ENCODE results near the gene CXCL8. TPM values are rescaled to one million over a fixed set of nuclear protein-coding genes. Genes with fewer than 3 reads are reported as not detected.

The CXCL8 gene
- total and polyA plus RNA-seq, 2 of the 8 experiments (the other 6 are each of a cell fraction or from before 2014, with no cell fraction given) = not detected

DNA sequence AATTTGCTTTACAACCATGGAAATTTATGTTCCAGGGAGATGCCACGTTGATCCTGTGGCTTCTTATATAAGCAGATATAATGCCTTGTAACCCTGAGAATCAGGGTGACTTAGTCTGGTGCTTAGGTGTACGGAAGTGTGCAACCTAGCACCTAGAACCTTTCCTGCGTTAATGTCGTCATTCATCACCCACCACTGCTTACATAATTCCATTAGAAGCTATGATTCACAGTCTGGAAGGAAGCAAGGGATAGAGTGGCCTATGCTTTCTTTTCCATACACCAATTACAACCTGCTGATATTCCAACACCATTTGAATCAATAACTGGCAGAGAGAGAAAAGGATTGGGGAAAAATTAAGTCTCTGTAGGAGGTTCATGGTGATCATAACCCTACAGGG, 17.3 kb upstream of the CXCL8 start:
- no peaks in the 10 kb centered on the region for H3K79me2 ChIP-seq (ENCODE audit: control insufficient read depth in 1 of 2, insufficient read depth in 2 of 2, low read length in 2 of 2)
- DNase-seq (ENCODE audit: low read depth in 1 of 2, low spot score in 2 of 2) = no peak
- no peak overlapping the region for H2AK5ac ChIP-seq (ENCODE audit: low read depth, low read length)
- H3K4me3 ChIP-seq (ENCODE audit: extremely low read depth in 1 of 4, insufficient read depth in 2 of 4, low read depth in 3 of 4, low read length in 4 of 4) = no peak overlapping the region
- no peaks in the 10 kb centered on the region for H4K20me1 ChIP-seq (replicated peaks in 1 of 2; ENCODE audit: control insufficient read depth in 1 of 2, insufficient read depth in 2 of 2, low read length in 2 of 2)
- CTCF ChIA-PET (ENCODE audit: partially characterized antibody) = no interaction called here
- H2BK5ac ChIP-seq (ENCODE audit: low read depth, low read length) = no peak overlapping the region; the same call in 1 of the 2 replicates
- no peak overlapping the region for H2BK120ac ChIP-seq (replicated peaks; ENCODE audit: low read depth, low read length)
- no peak overlapping the region for H3K18ac ChIP-seq (ENCODE audit: extremely low read depth, low read length)
- no peak for FAIRE-seq
- no peak overlapping the region for H3K27ac ChIP-seq (ENCODE audit: low read depth, low read length)
- H3K9me3 ChIP-seq (ENCODE audit: insufficient read depth in 2 of 2, low read depth in 1 of 2, low read length in 1 of 2) = no peaks in the 10 kb centered on the region
- peaks cover 0 to 2% (median 0%) of the 10 kb centered on the region in 4 experiments; a peak in 1 of 7 replicates for H3K4me1 ChIP-seq (replicated peaks in 1 of 4; ENCODE audit: control insufficient read depth in 3 of 4, insufficient read depth in 4 of 4, low read length in 3 of 4)
- 90% methylated on average over 4 of the region's 4 CpGs; no CpG with 5 or more reads in 1 of the 2 experiments for WGBS, 2 experiments (ENCODE audit: extremely low coverage in 1 of 2, insufficient coverage in 1 of 2, insufficient read length in 1 of 2, insufficient replicate concordance in 2 of 2, low coverage in 1 of 2, low lambda C conversion rate in 2 of 2, missing lambda C conversion rate in 1 of 2)
- no peak overlapping the region for H3K14ac ChIP-seq (ENCODE audit: insufficient read length)
- no peak overlapping the region for H2BK20ac ChIP-seq (ENCODE audit: low read length)
- H3K56ac ChIP-seq (replicated peaks; ENCODE audit: insufficient read length, low read depth, low read length) = no peak overlapping the region
- H2BK15ac ChIP-seq (ENCODE audit: low read length) = no peak overlapping the region
- H2AFZ ChIP-seq (ENCODE audit: low read length) = no peak overlapping the region
- H2BK12ac ChIP-seq (ENCODE audit: low read depth, low read length) = no peak overlapping the region
- H3K4ac ChIP-seq (replicated peaks; ENCODE audit: insufficient read length, low read depth, low read length) = no peak overlapping the region
- POLR2A ChIA-PET (ENCODE audit: partially characterized antibody) = no interaction called here
- H4K5ac ChIP-seq (ENCODE audit: insufficient read length, low read depth, low read length) = no peak overlapping the region
- no peaks in the 10 kb centered on the region for H3K27me3 ChIP-seq (replicated peaks in 1 of 4; ENCODE audit: control insufficient read depth in 3 of 4, extremely low read depth in 1 of 4, insufficient read depth in 3 of 4, low read length in 3 of 4)
- H3K23ac ChIP-seq (ENCODE audit: insufficient read length) = no peak overlapping the region
- H3K23me2 ChIP-seq (ENCODE audit: low read depth, low read length) = no peaks in the 10 kb centered on the region; the same call in none of the 2 replicates
- no peaks in the 10 kb centered on the region for H3K36me3 ChIP-seq (ENCODE audit: control insufficient read depth in 2 of 4, insufficient read depth in 4 of 4, low read length in 3 of 4)
- H3K9ac ChIP-seq (replicated peaks in 1 of 4; ENCODE audit: extremely low read depth in 1 of 4, low read depth in 3 of 4, low read length in 3 of 4) = no peak overlapping the region
- H4K8ac ChIP-seq (ENCODE audit: extremely low read depth, insufficient read depth, low read length) = no peak overlapping the region
- no peak overlapping the region for H3K4me2 ChIP-seq (ENCODE audit: insufficient read depth in 1 of 2, low read depth in 2 of 2, low read length in 2 of 2)
- no peak overlapping the region for H4K91ac ChIP-seq (replicated peaks; ENCODE audit: insufficient read length, low read length)
- H3K79me1 ChIP-seq (ENCODE audit: low read depth, low read length) = no peaks in the 10 kb centered on the region
- no peak for TF ChIP-seq SRF (IDR thresholded peaks at IDR 0.05; ENCODE audit: low read depth, low read length)
- no peak for TF ChIP-seq SP2 (IDR thresholded peaks at IDR 0.05; ENCODE audit: low read length)
- no peak for TF ChIP-seq CHD1 (IDR thresholded peaks at IDR 0.05; ENCODE audit: low read depth, low read length)
- no peak for TF ChIP-seq BCL11A (IDR thresholded peaks at IDR 0.05; ENCODE audit: low read depth in 2 of 2, low read length in 2 of 2)
- no peak for TF ChIP-seq RAD21 (IDR thresholded peaks at IDR 0.05 in 1 of 2, conservative IDR thresholded peaks at IDR 0.05 in 1 of 2; ENCODE audit: low read depth in 2 of 2, low read length in 2 of 2)
- TF ChIP-seq GABPA (IDR thresholded peaks at IDR 0.05; ENCODE audit: borderline replicate concordance, insufficient read depth, low read length) = no peak
- TF ChIP-seq MAFK (IDR thresholded peaks at IDR 0.05; ENCODE audit: low read depth, low read length) = no peak
- TF ChIP-seq, protein P1, sequence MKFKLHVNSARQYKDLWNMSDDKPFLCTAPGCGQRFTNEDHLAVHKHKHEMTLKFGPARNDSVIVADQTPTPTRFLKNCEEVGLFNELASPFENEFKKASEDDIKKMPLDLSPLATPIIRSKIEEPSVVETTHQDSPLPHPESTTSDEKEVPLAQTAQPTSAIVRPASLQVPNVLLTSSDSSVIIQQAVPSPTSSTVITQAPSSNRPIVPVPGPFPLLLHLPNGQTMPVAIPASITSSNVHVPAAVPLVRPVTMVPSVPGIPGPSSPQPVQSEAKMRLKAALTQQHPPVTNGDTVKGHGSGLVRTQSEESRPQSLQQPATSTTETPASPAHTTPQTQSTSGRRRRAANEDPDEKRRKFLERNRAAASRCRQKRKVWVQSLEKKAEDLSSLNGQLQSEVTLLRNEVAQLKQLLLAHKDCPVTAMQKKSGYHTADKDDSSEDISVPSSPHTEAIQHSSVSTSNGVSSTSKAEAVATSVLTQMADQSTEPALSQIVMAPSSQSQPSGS (IDR thresholded peaks at IDR 0.05; ENCODE audit: low read length) = no peak
- no peak for TF ChIP-seq CREB1 (IDR thresholded peaks at IDR 0.05)
- TF ChIP-seq EP300 (IDR thresholded peaks at IDR 0.05; ENCODE audit: borderline replicate concordance in 1 of 2, low read depth in 2 of 2, low read length in 2 of 2) = no peak
- TF ChIP-seq CTBP2 (IDR thresholded peaks at IDR 0.05; ENCODE audit: borderline replicate concordance, insufficient read depth, insufficient read length, low read length) = no peak
- no peak for TF ChIP-seq CBX5 (IDR thresholded peaks at IDR 0.05; ENCODE audit: low read depth, low read length)

Measured in H1 (cell line).